ENCODE results near the gene P2RX2. TPM values are rescaled to one million over a fixed set of nuclear protein-coding genes. Genes with fewer than 3 reads are reported as not detected.

The P2RX2 gene
- total RNA-seq, 1 experiment from 2014 or later: not detected

DNA sequence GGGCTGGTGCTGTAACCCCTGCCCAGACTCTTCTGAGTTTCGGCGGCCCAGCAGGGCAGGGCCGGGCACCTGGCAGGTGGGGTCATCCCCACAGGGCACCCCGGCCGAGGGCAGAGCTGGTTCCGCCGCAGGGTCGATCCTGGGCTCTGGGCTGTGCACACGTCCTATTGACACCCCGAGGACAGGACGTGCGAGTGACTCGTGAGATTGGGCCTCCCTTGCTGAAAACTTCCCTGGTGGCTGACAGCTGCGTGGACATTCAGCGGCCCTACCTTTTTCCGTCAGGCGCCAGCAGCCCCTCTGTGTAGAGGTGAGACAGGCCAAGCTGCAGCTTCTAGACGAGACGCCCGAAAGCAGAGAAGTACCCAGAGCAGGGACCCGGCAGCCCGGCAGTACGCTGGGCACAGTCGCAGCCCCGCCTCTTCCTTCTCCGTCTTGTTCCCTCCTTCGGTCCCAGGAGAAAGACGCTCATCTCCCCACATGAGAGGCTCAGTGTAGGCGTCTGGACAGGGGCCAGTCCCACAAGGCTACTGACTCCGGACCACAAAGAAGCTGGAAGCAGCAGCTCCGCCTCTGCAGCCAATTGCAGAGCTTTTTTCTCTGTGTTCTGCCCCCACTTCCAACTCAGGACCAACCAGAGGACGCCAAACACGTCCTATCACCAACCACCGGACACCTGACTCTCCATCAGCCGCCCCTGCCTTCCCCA lies 8.4 kb upstream of the P2RX2 start, which contains the start of gene LRCOL1:
LRCOL1 (minus strand) TSS at position 532 of the 709 bp plus-strand sequence. CDS start 4,331 bp downstream, outside the sequence.
- Histone ChIP-seq H3K4me2 (ENCODE audit: low read length) (no peak within 1 kb of the TSS), H3K9me3 (ENCODE audit: control insufficient read depth in 1 of 2, insufficient read depth in 1 of 2, low read depth in 1 of 2, low read length in 2 of 2) (no peaks in the 10 kb centered on the region), H3K27ac (ENCODE audit: low read depth, low read length) (no peak within 1 kb of the TSS), H3K4me1 (ENCODE audit: control insufficient read depth in 1 of 2, insufficient read depth in 2 of 2, low read length in 2 of 2) (peaks cover 0 to 7% of the 10 kb centered on the region in 2 experiments; a peak in 2 of 4 replicates), H2AFZ (ENCODE audit: low read depth, low read length, poor library complexity, severe bottlenecking) (no peak within 1 kb of the TSS), H3K9ac (ENCODE audit: low read length) (no peak within 1 kb of the TSS), H4K20me1 (ENCODE audit: insufficient read depth) (no peaks in the 10 kb centered on the region), H3K79me2 (ENCODE audit: insufficient read depth, low read length) (no peaks in the 10 kb centered on the region), H3K27me3 (ENCODE audit: insufficient read depth, low read length) (no peaks in the 10 kb centered on the region), H3K4me3 (replicated peaks in 1 of 2; ENCODE audit: low read depth in 1 of 2, low read length in 2 of 2) (no peak within 1 kb of the TSS), H3K36me3 (ENCODE audit: control insufficient read depth in 1 of 2, insufficient read depth in 2 of 2, low read length in 2 of 2) (no peaks in the 10 kb centered on the region), H3K9me2 (ENCODE audit: insufficient read depth) (no peaks in the 10 kb centered on the region)
- POLR2A ChIA-PET: no interaction called here
- BruUV-seq (replicated peaks): no TSS peak
- CTCF ChIA-PET: no interaction called here
- DNase-seq (ENCODE audit: low read depth, low spot score) (no peak), ATAC-seq (no peak)
- TF ChIP-seq, protein P1, sequence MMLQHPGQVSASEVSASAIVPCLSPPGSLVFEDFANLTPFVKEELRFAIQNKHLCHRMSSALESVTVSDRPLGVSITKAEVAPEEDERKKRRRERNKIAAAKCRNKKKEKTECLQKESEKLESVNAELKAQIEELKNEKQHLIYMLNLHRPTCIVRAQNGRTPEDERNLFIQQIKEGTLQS (IDR thresholded peaks at IDR 0.05): no peak
- TF ChIP-seq SIN3A (IDR thresholded peaks at IDR 0.05; ENCODE audit: low read depth): no peak
- TF ChIP-seq EGR1 (IDR thresholded peaks at IDR 0.05; ENCODE audit: low read depth): no peak
- no peak for TF ChIP-seq EZH2phosphoT487 (IDR thresholded peaks at IDR 0.05; ENCODE audit: borderline replicate concordance)
- intact Hi-C loops (cut with micrococcal nuclease): no loop called here
- RAD21 ChIA-PET (ENCODE audit: low non-redundant PET in 1 of 2, low total read pairs in 2 of 2, uncharacterized antibody in 2 of 2, unreplicated experiment in 2 of 2): no interaction called here

DNA sequence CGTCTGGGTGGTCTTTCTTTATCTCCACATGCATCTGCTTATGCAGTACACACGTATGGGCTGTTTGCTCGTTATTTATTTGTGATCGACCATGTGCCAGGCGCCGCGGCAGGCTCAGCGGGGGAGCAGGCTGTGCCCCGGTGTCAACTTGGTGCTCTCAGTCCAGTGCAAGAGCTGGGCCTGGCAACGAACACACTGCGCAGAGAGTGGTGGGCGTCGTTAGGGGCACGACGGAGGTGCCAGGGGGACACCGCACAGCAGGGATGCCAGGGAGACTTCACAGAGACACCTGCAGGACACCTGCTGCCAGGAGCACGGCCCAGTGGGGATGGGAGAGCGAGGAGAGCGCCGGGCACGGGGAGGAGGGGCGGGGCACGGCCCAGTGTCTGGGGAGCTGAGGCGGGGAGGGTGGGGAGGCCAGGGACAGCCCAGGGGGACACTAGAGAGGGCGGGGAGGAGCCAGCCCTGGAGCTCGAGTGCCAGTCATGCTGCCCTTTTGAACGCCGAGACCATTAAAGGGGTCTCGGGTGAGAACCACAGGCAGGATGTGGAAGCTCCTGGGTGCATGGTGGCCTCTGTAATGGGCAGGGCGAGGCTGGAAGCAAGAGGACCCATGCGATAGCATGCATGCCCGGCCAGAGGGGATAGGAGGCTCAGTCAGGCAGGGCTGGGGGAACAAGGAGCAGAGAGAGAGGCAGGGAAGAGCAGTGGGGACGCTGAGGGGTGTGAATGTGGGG lies 7.5 kb upstream of the P2RX2 start:
- DNase-seq (ENCODE audit: low read depth, low spot score): no peak
- H3K27me3 ChIP-seq (ENCODE audit: insufficient read depth, low read length): no peaks in the 10 kb centered on the region
- intact Hi-C loops (cut with micrococcal nuclease): no loop called here
- no peak overlapping the region for H2AFZ ChIP-seq (ENCODE audit: low read depth, low read length, poor library complexity, severe bottlenecking)
- H3K79me2 ChIP-seq (ENCODE audit: insufficient read depth, low read length): no peaks in the 10 kb centered on the region
- no TSS peak for BruUV-seq (replicated peaks)
- H3K9me3 ChIP-seq (ENCODE audit: control insufficient read depth in 1 of 2, insufficient read depth in 1 of 2, low read depth in 1 of 2, low read length in 2 of 2): no peaks in the 10 kb centered on the region
- no peak overlapping the region for H3K4me3 ChIP-seq (replicated peaks in 1 of 2; ENCODE audit: low read depth in 1 of 2, low read length in 2 of 2)
- no peaks in the 10 kb centered on the region for H3K36me3 ChIP-seq (ENCODE audit: control insufficient read depth in 1 of 2, insufficient read depth in 2 of 2, low read length in 2 of 2)
- H3K9ac ChIP-seq (ENCODE audit: low read length): no peak overlapping the region
- POLR2A ChIA-PET: no interaction called here
- H3K4me2 ChIP-seq (ENCODE audit: low read length): no peak overlapping the region
- peaks cover 0 to 8% of the 10 kb centered on the region in 2 experiments; a peak in 2 of 4 replicates for H3K4me1 ChIP-seq (ENCODE audit: control insufficient read depth in 1 of 2, insufficient read depth in 2 of 2, low read length in 2 of 2)
- TF ChIP-seq, protein P1 (IDR thresholded peaks at IDR 0.05): no peak
- TF ChIP-seq JUND (IDR thresholded peaks at IDR 0.05): no peak
- CTCF ChIA-PET: no interaction called here
- no peaks in the 10 kb centered on the region for H3K9me2 ChIP-seq (ENCODE audit: insufficient read depth)
- H4K20me1 ChIP-seq (ENCODE audit: insufficient read depth): no peaks in the 10 kb centered on the region
- ATAC-seq: no peak
- RAD21 ChIA-PET (ENCODE audit: low non-redundant PET in 1 of 2, low total read pairs in 2 of 2, uncharacterized antibody in 2 of 2, unreplicated experiment in 2 of 2): no interaction called here
- H3K27ac ChIP-seq (ENCODE audit: low read depth, low read length): no peak overlapping the region

Measured in HCT116 (cell line).